IPS-15b (cell line): ENCODE measurements around the gene KRTAP19-8.

Source experiments
- H3K27me3 ChIP-seq: one replicate; pipeline ENCODE4 v1.6.1; 2013; ENCODE audit warnings: low read length; ENCODE audit not compliant: control insufficient read depth, insufficient read depth
- H3K36me3 ChIP-seq: one replicate; pipeline ENCODE4 v1.6.1; 2013; ENCODE audit warnings: low read length; ENCODE audit not compliant: control insufficient read depth, insufficient read depth
- H3K4me1 ChIP-seq: one replicate; pipeline ENCODE4 v1.6.1; 2013; ENCODE audit warnings: mild to moderate bottlenecking, low read length; ENCODE audit not compliant: control insufficient read depth, insufficient read depth
- H3K4me3 ChIP-seq: one replicate; pipeline ENCODE4 v1.5.1; 2013; ENCODE audit warnings: low read depth, low read length
- H3K9ac ChIP-seq: one replicate; pipeline ENCODE4 v1.6.1; 2013; ENCODE audit warnings: low read depth, mild to moderate bottlenecking, low read length
- H3K9me3 ChIP-seq: one replicate; pipeline ENCODE4 v1.6.1; 2013; ENCODE audit warnings: mild to moderate bottlenecking, low read length; ENCODE audit not compliant: control insufficient read depth, insufficient read depth

KRTAP19-8 gene

GRCh38 chr21:31042080-31042464 is 3.8 kb upstream of the KRTAP19-8 start:
- H3K9ac ChIP-seq, result no peak overlapping the region
- H3K4me3 ChIP-seq, result no peak overlapping the region
- no peaks in the 10 kb centered on the region for H3K27me3 ChIP-seq
- H3K36me3 ChIP-seq, result no peaks in the 10 kb centered on the region
- H3K9me3 ChIP-seq, result no peaks in the 10 kb centered on the region
- H3K4me1 ChIP-seq, result no peaks in the 10 kb centered on the region

GRCh38 chr21:31041295-31042079 is 3.2 kb upstream of the KRTAP19-8 start:
- H3K9ac ChIP-seq, result no peak overlapping the region
- no peak overlapping the region for H3K4me3 ChIP-seq
- no peaks in the 10 kb centered on the region for H3K9me3 ChIP-seq
- no peaks in the 10 kb centered on the region for H3K27me3 ChIP-seq
- H3K36me3 ChIP-seq, result no peaks in the 10 kb centered on the region
- H3K4me1 ChIP-seq, result no peaks in the 10 kb centered on the region

- Histone ChIP-seq H3K9me3 (no peaks in the 10 kb centered on the region), H3K9ac (no peak overlapping the region), H3K36me3 (no peaks in the 10 kb centered on the region), H3K27me3 (no peaks in the 10 kb centered on the region), H3K4me3 (no peak overlapping the region), H3K4me1 (no peaks in the 10 kb centered on the region)
These were observed 3.9 kb downstream of the KRTAP19-8 start for GRCh38 chr21:31034378-31034777.

- no peak overlapping the region for H3K9ac ChIP-seq
- H3K36me3 ChIP-seq, result no peaks in the 10 kb centered on the region
- H3K4me1 ChIP-seq, result no peaks in the 10 kb centered on the region
- no peaks in the 10 kb centered on the region for H3K9me3 ChIP-seq
- H3K4me3 ChIP-seq, result no peak overlapping the region
- no peaks in the 10 kb centered on the region for H3K27me3 ChIP-seq
These were observed 7.7 kb downstream of the KRTAP19-8 start for GRCh38 chr21:31030367-31031106.

- no peaks in the 10 kb centered on the region for H3K36me3 ChIP-seq
- no peaks in the 10 kb centered on the region for H3K4me1 ChIP-seq
- H3K9me3 ChIP-seq, result no peaks in the 10 kb centered on the region
- no peak overlapping the region for H3K4me3 ChIP-seq
- H3K9ac ChIP-seq, result no peak overlapping the region
- no peaks in the 10 kb centered on the region for H3K27me3 ChIP-seq
These were observed 14.6 kb downstream of the KRTAP19-8 start for GRCh38 chr21:31023680-31024079.

GRCh38 chr21:31022306-31022705 is 16.0 kb downstream of the KRTAP19-8 start:
- Histone ChIP-seq H3K9ac (no peak overlapping the region), H3K4me1 (no peaks in the 10 kb centered on the region), H3K4me3 (no peak overlapping the region), H3K27me3 (no peaks in the 10 kb centered on the region), H3K9me3 (no peaks in the 10 kb centered on the region), H3K36me3 (no peaks in the 10 kb centered on the region)

GRCh38 chr21:31018232-31018631 is 20.0 kb downstream of the KRTAP19-8 start:
- Histone ChIP-seq H3K36me3 (no peaks in the 10 kb centered on the region), H3K4me3 (no peak overlapping the region), H3K4me1 (no peaks in the 10 kb centered on the region), H3K9ac (no peak overlapping the region), H3K27me3 (no peaks in the 10 kb centered on the region), H3K9me3 (no peaks in the 10 kb centered on the region)

- H3K9ac ChIP-seq, result no peak overlapping the region
These were observed 23.4 kb downstream of the KRTAP19-8 start for GRCh38 chr21:31014891-31015290.

GRCh38 chr21:31012133-31013089 is 25.9 kb downstream of the KRTAP19-8 start:
- H3K4me3 ChIP-seq, result no peak overlapping the region
- no peaks in the 10 kb centered on the region for H3K27me3 ChIP-seq
- H3K36me3 ChIP-seq, result no peaks in the 10 kb centered on the region
- H3K9ac ChIP-seq, result no peak overlapping the region
- no peaks in the 10 kb centered on the region for H3K4me1 ChIP-seq
- no peaks in the 10 kb centered on the region for H3K9me3 ChIP-seq

More at GRCh38 chr21:31014891-31015290, 23.4 kb downstream of the KRTAP19-8 start:
- no peak overlapping the region for H3K4me3 ChIP-seq
- no peaks in the 10 kb centered on the region for H3K27me3 ChIP-seq
- H3K4me1 ChIP-seq, result no peaks in the 10 kb centered on the region
- no peaks in the 10 kb centered on the region for H3K36me3 ChIP-seq
- H3K9me3 ChIP-seq, result no peaks in the 10 kb centered on the region

GRCh38 chr21:31011412-31011811 is 26.9 kb downstream of the KRTAP19-8 start:
- no peaks in the 10 kb centered on the region for H3K27me3 ChIP-seq
- no peaks in the 10 kb centered on the region for H3K9me3 ChIP-seq
- H3K4me1 ChIP-seq, result no peaks in the 10 kb centered on the region
- no peaks in the 10 kb centered on the region for H3K36me3 ChIP-seq
- no peak overlapping the region for H3K9ac ChIP-seq
- H3K4me3 ChIP-seq, result no peak overlapping the region

- Histone ChIP-seq H3K9ac (no peak overlapping the region), H3K36me3 (no peaks in the 10 kb centered on the region), H3K4me1 (no peaks in the 10 kb centered on the region), H3K4me3 (no peak overlapping the region), H3K9me3 (no peaks in the 10 kb centered on the region), H3K27me3 (no peaks in the 10 kb centered on the region)
These were observed 29.9 kb downstream of the KRTAP19-8 start for GRCh38 chr21:31008355-31008754.
